ENCODE results near the gene THADA. TPM values are rescaled to one million over a fixed set of nuclear protein-coding genes. Genes with fewer than 3 reads are reported as not detected.
A peak's percentile ranks its signal among the peaks of the same experiment; 100 is the strongest.
"Not testable (repeated sequence)": the region's sequence is repeated elsewhere in the genome, so short reads cannot be mapped to it uniquely, and the experiment has no call there.

Gene THADA
- total RNA-seq, 1 donor = 33.2 TPM

DNA sequence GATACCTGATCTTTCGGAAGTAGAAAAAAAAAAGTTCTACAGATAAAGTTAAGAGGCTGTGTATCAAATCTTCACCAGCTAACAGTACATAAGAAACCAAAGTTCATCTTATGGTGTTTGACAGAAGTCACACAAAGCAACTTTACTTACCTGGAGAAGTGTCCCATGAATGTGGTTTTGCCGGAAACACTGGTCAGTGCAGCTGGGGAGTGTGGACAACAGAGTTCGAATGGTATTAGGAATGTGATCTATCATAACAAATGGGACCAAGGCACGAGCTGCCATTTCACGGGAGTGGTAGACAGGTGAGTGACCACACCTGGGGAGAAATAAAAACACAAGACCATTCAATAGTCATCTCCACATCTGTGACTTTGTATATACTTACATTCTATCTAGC is 198.0 kb downstream of the THADA start:
- TF ChIP-seq, protein P1, sequence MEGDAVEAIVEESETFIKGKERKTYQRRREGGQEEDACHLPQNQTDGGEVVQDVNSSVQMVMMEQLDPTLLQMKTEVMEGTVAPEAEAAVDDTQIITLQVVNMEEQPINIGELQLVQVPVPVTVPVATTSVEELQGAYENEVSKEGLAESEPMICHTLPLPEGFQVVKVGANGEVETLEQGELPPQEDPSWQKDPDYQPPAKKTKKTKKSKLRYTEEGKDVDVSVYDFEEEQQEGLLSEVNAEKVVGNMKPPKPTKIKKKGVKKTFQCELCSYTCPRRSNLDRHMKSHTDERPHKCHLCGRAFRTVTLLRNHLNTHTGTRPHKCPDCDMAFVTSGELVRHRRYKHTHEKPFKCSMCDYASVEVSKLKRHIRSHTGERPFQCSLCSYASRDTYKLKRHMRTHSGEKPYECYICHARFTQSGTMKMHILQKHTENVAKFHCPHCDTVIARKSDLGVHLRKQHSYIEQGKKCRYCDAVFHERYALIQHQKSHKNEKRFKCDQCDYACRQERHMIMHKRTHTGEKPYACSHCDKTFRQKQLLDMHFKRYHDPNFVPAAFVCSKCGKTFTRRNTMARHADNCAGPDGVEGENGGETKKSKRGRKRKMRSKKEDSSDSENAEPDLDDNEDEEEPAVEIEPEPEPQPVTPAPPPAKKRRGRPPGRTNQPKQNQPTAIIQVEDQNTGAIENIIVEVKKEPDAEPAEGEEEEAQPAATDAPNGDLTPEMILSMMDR (IDR thresholded peaks at IDR 0.05; ENCODE audit: insufficient read depth, low read depth, low read length) = no peak
- DNase-seq (ENCODE audit: low read depth) = no peak
- H3K4me3 ChIP-seq (ENCODE audit: low read depth, low read length) = no peak overlapping the region

DNA sequence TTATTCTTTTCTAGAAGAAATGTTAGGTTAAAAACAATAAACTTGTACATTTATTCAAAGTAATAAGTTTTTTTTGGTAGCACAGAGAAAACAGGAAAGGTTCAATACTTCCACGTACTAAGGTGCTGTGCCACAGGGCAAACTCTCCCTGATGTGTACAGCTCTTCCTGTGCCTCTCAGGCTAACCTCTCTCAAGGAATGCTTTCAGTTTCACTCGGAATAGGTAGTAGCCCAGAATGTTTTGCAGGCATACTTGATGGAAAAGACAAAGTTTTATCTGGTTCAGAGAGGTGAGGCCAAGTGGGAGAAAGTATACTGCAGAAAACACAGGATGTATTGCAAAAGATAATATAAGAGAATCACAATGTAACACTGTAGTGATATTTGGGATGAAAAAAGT is 198.4 kb downstream of the THADA start:
- H3K4me3 ChIP-seq (ENCODE audit: low read depth, low read length) = no peak overlapping the region
- DNase-seq (ENCODE audit: low read depth) = no peak
- TF ChIP-seq, protein P1 (IDR thresholded peaks at IDR 0.05; ENCODE audit: insufficient read depth, low read depth, low read length) = no peak

DNA sequence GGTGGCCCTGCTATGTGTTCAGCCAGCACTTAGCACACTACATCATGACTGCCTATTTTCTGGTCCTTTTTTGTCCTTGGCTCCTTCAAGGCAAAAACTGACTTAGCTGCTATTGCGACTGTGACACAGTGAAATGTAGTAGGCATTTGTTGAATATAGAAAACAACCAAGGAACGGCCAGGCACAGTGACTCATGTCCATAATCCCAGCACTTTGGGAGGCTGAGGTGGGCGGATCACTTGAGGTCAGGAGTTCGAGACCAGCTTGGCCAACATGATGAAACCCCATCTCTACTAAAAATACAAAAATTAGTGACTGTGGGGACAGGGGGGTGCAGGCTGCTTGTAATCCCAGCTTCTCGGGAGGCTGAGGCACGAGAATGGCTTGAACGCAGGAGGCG is 199.5 kb downstream of the THADA start:
- peak; percentile 37 for DNase-seq (ENCODE audit: low read depth)
- not testable (repeated sequence) for H3K4me3 ChIP-seq (ENCODE audit: low read depth, low read length)

DNA sequence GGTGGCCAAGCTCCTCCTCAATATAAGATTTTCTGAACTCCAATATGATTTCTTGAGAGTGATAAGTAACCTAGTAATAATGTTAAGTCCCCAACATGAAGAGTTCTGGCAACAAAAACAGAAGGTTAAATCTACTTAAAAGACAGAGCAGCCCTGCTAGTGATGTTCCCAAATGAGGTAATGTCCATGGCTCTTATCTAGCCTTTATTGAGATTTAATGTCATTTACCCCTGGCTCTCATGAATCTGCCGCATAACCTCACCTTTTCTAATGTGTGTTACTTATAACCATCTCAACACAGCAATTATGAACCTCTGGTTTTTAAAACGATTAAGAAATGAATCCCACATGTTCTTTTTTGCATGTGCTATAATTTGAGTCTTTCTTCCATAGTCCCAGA is 201.9 kb downstream of the THADA start:
- DNase-seq (ENCODE audit: low read depth) = no peak
- TF ChIP-seq, protein P1 (IDR thresholded peaks at IDR 0.05; ENCODE audit: insufficient read depth, low read depth, low read length) = no peak
- no peak overlapping the region for H3K4me3 ChIP-seq (ENCODE audit: low read depth, low read length)

DNA sequence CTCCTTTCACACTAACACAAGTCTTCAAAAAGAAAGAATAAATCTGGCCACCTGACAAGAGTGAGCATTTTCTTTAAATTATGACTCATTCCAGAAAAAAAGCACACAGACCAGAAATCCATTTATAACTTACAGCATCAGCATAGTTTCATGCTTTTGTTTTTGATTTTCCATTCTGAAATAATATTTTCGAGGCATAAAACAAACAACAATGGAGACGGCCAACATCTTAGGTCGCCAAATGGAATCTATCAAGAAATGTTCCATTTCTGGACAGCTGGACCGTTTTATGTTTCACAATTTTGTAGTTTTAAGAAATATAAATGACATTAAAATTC is 204.0 kb downstream of the THADA start:
- peak; percentile 30 for DNase-seq (ENCODE audit: low read depth)
- H3K4me3 ChIP-seq (ENCODE audit: low read depth, low read length) = no peak overlapping the region
- TF ChIP-seq, protein P1 (IDR thresholded peaks at IDR 0.05; ENCODE audit: insufficient read depth, low read depth, low read length) = no peak

DNA sequence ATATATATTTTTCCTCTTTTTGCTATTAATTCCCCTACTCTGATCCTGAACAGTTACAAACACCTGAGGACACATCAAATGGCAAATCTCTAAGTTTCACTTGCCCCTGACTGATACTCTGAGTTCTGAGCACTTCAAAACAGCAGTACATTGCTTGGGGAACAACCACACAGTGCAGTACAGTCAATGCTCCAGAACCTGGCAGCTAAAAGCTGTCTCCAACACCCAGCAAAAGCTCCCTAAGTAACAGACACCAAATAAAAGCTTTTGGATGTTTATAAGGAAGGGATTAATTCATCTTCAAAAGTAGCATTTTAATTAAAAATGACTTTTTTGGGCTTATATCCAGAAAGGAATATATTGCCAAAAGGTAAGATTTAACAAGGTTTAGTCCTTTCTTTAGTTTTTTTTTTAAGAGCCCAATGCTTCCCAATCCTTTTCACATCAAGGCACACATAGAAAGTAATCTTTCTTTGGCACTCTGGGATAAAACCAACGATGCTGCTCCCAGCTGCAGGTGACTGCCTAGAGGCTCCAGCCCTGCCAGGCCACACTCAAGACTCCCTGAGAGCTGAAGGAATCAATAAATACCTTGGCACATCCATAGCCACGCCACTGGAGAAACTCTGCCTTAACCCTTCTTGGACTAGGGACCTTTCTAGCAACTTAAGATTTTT is 204.5 kb downstream of the THADA start:
- H3K4me3 ChIP-seq (ENCODE audit: low read depth, low read length) = no peak overlapping the region
- TF ChIP-seq, protein P1 (IDR thresholded peaks at IDR 0.05; ENCODE audit: insufficient read depth, low read depth, low read length) = no peak
- DNase-seq (ENCODE audit: low read depth) = no peak

DNA sequence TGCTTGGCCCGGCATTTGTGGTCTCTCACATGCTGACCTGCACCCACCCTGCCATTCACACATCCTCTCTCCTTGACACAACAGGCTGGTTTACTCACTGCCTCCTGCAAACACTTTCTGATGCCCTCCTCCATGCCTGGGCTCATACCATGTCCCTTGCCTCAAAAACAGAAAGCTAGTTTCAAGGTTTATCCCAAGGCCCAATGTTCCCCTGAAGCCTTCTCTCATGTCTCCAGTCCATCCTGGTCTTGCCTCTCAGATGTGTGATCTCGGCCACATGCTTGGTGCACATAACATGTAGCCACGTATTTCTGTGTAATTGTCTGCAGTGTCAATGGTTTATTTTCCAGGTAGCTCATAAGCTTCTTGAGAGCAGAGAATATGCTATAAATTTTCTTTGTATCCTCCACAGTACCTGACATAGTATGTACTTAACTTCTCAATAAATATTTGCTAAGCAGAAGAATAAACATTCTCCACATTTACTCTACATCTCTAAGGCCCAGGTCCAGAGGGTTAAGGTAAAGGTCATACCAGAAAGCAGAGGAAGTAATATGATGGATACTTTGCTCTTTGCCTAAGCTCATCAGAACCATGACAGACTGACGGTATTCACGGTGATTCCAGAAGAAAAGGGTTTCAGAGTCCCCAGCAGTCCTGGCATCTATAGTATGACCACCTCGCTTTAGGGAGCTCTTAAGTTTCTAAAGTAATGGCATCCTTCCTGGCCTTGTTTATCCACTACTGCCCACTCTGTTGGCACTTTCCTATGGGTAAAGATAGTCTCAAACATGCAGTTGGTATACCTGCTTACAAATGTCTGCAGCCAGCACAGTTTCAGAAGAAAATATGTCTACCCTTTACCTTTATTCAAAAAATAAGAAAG is 206.0 kb downstream of the THADA start:
- no peak for DNase-seq (ENCODE audit: low read depth)

More for the DNA sequence above, 206.0 kb downstream of the THADA start:
- TF ChIP-seq, protein P1 (IDR thresholded peaks at IDR 0.05; ENCODE audit: insufficient read depth, low read depth, low read length) = no peak
- no peak overlapping the region for H3K4me3 ChIP-seq (ENCODE audit: low read depth, low read length)

All from fibroblast of villous mesenchyme (primary cell).